DND-41 (cell line): ENCODE data around the gene OR13J1.

ENCODE experiments used
- ATAC-seq: fragments of 200-7000 bp; cut with Tn5 transposase; 3 replicates; pipeline ENCODE4 v1.9.1; 2021; ENCODE audit warnings: low read depth; ENCODE audit not compliant: insufficient read depth
- DNase-seq: peaks from one replicate; pipeline ENCODE4 v3.0.0-alpha.2; 2020
- H2AFZ ChIP-seq: 2 replicates; pipeline ENCODE4 v1.6.0; 2012; ENCODE audit warnings: low read depth, low read length
- H3K27ac ChIP-seq: 2 replicates; pipeline ENCODE4 v1.5.1; 2012; ENCODE audit warnings: low read length, inconsistent platforms
- H3K27me3 ChIP-seq: fragments of 200-600 bp; sonication (generic); 2 replicates; pipeline ENCODE4 v1.6.0; 2012; ENCODE audit warnings: low read length, mild to moderate bottlenecking, inconsistent platforms; ENCODE audit not compliant: insufficient read depth, poor library complexity
- H3K36me3 ChIP-seq: 2 replicates; pipeline ENCODE4 v1.5.1; 2012; ENCODE audit warnings: low read length, inconsistent platforms; ENCODE audit not compliant: insufficient read depth
- H3K4me1 ChIP-seq: 2 replicates; pipeline ENCODE4 v1.5.1; 2012; ENCODE audit warnings: mild to moderate bottlenecking, low read length; ENCODE audit not compliant: insufficient read depth
- H3K4me2 ChIP-seq: 2 replicates; pipeline ENCODE4 v1.6.0; 2012; ENCODE audit warnings: mild to moderate bottlenecking, moderate library complexity, low read length, inconsistent platforms; ENCODE audit not compliant: insufficient read depth
- H3K4me3 ChIP-seq, 2 experiments: fragments of 200-600 bp in 1 of 2; shearing (Covaris generic) in 1 of 2; 2 replicates each; pipeline ENCODE4 v1.5.1; 2012 to 2016; ENCODE audit warnings: inconsistent platforms in 2 of 2, low read length in 2 of 2, mild to moderate bottlenecking in 2 of 2, low read depth in 1 of 2, moderate library complexity in 1 of 2
- H3K79me2 ChIP-seq: 2 replicates; pipeline ENCODE4 v1.6.0; 2012; ENCODE audit warnings: low read length, inconsistent platforms; ENCODE audit not compliant: insufficient read depth
- H3K9ac ChIP-seq: 2 replicates; pipeline ENCODE4 v1.6.0; 2012; ENCODE audit warnings: low read depth, mild to moderate bottlenecking, inconsistent platforms, low read length, moderate library complexity
- H3K9me3 ChIP-seq: 2 replicates; pipeline ENCODE4 v1.5.1; 2012; ENCODE audit warnings: low read length, moderate library complexity, mild to moderate bottlenecking, inconsistent platforms; ENCODE audit not compliant: insufficient read depth, severe bottlenecking
- H4K20me1 ChIP-seq: 2 replicates; pipeline ENCODE4 v1.6.0; 2012; ENCODE audit warnings: low read length; ENCODE audit not compliant: insufficient read depth
- CTCF ChIP-seq: IDR thresholded peaks from 2 replicates; pipeline ENCODE4 v1.5.1; 2012; ENCODE audit warnings: borderline replicate concordance, low read length, moderate library complexity, mild to moderate bottlenecking; ENCODE audit not compliant: poor library complexity, severe bottlenecking; ENCODE audit errors: extremely low read depth
- EZH2 ChIP-seq: IDR thresholded peaks from 3 replicates; pipeline ENCODE4 v1.6.1; 2012; ENCODE audit warnings: borderline replicate concordance, low read depth, mild to moderate bottlenecking, moderate library complexity, low read length, inconsistent platforms; ENCODE audit not compliant: severe bottlenecking

The OR13J1 gene

GRCh38 chr9:35858458-35858857 lies 11.7 kb downstream of the OR13J1 start:
- no peaks in the 10 kb centered on the region; the same call in 1 of the 2 replicates for H4K20me1 ChIP-seq
- TF ChIP-seq EZH2 (no peak), CTCF (no peak)
- H3K4me1 ChIP-seq = no peaks in the 10 kb centered on the region
- no peak overlapping the region for H3K4me2 ChIP-seq
- H3K27me3 ChIP-seq = no peaks in the 10 kb centered on the region
- DNase-seq (no peak), ATAC-seq (no peak)
- H3K36me3 ChIP-seq = no peaks in the 10 kb centered on the region
- H3K9me3 ChIP-seq = no peaks in the 10 kb centered on the region
- no peak overlapping the region for H3K27ac ChIP-seq
- no peak overlapping the region for H3K4me3 ChIP-seq
- H3K9ac ChIP-seq = no peak overlapping the region
- H2AFZ ChIP-seq = no peak overlapping the region
- no peaks in the 10 kb centered on the region for H3K79me2 ChIP-seq

GRCh38 chr9:35856882-35857281 lies 13.3 kb downstream of the OR13J1 start:
- H2AFZ ChIP-seq = no peak overlapping the region
- TF ChIP-seq CTCF (no peak), EZH2 (no peak)
- H4K20me1 ChIP-seq = no peaks in the 10 kb centered on the region; the same call in 1 of the 2 replicates
- H3K9ac ChIP-seq = no peak overlapping the region
- no peaks in the 10 kb centered on the region for H3K4me1 ChIP-seq
- H3K9me3 ChIP-seq = no peaks in the 10 kb centered on the region
- no peak overlapping the region for H3K4me3 ChIP-seq
- no peaks in the 10 kb centered on the region for H3K79me2 ChIP-seq
- DNase-seq (no peak), ATAC-seq (no peak)
- H3K27me3 ChIP-seq = no peaks in the 10 kb centered on the region
- no peak overlapping the region for H3K27ac ChIP-seq
- no peak overlapping the region for H3K4me2 ChIP-seq
- no peaks in the 10 kb centered on the region for H3K36me3 ChIP-seq

GRCh38 chr9:35856206-35856605 lies 14.0 kb downstream of the OR13J1 start:
- Histone ChIP-seq H3K27me3 (no peaks in the 10 kb centered on the region), H4K20me1 (no peaks in the 10 kb centered on the region; the same call in 1 of the 2 replicates), H3K4me2 (no peak overlapping the region), H3K9me3 (no peaks in the 10 kb centered on the region), H3K4me1 (no peaks in the 10 kb centered on the region), H3K79me2 (no peaks in the 10 kb centered on the region), H3K4me3 (no peak overlapping the region), H3K27ac (no peak overlapping the region), H2AFZ (no peak overlapping the region), H3K36me3 (no peaks in the 10 kb centered on the region), H3K9ac (no peak overlapping the region)
- no peak for TF ChIP-seq EZH2
- TF ChIP-seq CTCF = no peak
- no peak for ATAC-seq
- no peak for DNase-seq

DNA sequence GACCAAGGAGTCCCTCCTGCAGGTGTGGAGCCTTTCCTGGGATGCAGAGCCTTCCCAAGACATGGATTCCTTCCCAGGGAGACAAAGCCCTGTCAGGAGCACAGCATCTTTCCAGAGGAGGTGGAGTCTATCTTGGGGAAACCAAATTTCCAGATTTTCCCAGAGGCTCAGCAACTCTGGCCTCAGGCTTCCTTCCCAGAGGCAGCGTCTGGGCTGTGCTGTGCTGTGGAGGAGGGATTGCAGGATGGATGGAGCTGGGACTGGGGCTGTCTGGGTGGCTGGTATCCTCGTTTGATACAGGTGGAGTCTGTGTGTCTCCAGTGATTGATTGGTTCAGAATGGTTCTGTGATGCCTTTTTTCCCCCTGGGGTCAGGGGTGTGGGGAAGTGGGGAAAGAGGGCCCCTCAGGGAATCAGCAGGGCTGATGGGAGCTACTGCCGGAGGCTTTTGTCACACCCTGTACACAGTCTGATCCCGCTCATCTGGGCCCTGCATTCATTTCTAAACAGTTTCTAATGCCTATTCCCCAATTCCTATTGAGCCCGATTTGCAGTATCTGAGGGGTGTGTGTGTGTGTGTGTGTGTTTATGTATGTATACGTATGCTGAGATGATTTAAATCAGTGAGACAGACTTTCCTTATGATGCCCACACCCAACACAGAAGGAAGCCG lies 16.0 kb downstream of the OR13J1 start:
- Histone ChIP-seq H3K4me1 (no peaks in the 10 kb centered on the region), H2AFZ (no peak overlapping the region), H3K27ac (no peak overlapping the region), H3K27me3 (no peaks in the 10 kb centered on the region), H3K4me2 (no peak overlapping the region), H3K9me3 (no peaks in the 10 kb centered on the region), H4K20me1 (no peaks in the 10 kb centered on the region; the same call in 1 of the 2 replicates), H3K79me2 (no peaks in the 10 kb centered on the region), H3K36me3 (no peaks in the 10 kb centered on the region), H3K4me3 (no peak overlapping the region), H3K9ac (no peak overlapping the region)
- TF ChIP-seq CTCF (no peak), EZH2 (no peak)
- no peak for ATAC-seq
- DNase-seq = no peak
